Breast epithelium (tissue), 3 donors: Measurements from ENCODE around the gene IRAK3.

ENCODE experiments used
- CTCF ChIP-seq, 3 donors: fragments of 450-650 bp; IDR thresholded peaks; one replicate each; pipeline ENCODE4 v1.5.1; 2016 to 2017; ENCODE audit warnings: antibody characterized with exemption in 3 of 3, mild to moderate bottlenecking in 3 of 3, moderate library complexity in 3 of 3
- POLR2A ChIP-seq: fragments of 450-650 bp; IDR thresholded peaks from one replicate; pipeline ENCODE4 v1.6.1; 2016; ENCODE audit warnings: antibody characterized with exemption, mild to moderate bottlenecking, moderate library complexity

DNA sequence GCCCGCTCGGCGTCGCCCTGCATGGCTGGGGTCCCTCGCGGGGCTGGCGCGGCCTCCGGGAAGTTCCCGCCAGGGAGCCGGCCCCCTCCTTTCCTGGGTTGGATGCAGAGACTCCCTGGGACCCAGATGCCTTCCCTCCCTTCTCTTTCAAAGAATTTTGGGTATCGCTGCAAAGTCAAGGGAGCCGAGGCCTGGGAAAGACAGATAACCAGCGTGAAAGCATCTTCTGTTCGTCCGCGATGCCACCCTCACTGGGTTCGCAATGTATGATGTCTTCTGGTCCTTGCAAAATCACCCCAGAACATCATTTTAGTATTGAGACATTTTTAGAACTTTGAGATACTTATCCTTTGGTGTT is 451 bp downstream of the IRAK3 start:
- no peak for TF ChIP-seq CTCF (IDR thresholded peaks at IDR 0.05)
- no peak for TF ChIP-seq POLR2A
